T47D (cell line): ENCODE measurements around the gene LCN2.
"Not testable (repeated sequence)": the region's sequence is repeated elsewhere in the genome, so short reads cannot be mapped to it uniquely, and the experiment has no call there.

Experiments used
- DNase-seq, 2 experiments: peaks; one replicate each; pipeline versions ENCODE4 v3.0.0 to v3.0.0-alpha.2; 2011 to 2012; ENCODE audit warnings: low read depth in 1 of 2, low spot score in 1 of 2
- JUND ChIP-seq: IDR thresholded peaks from 2 replicates; pipeline ENCODE4 v1.6.1; 2012; ENCODE audit warnings: low read depth
- in situ Hi-C: cut with HindIII; loops from 2 replicates; pipeline ENCODE4 v1.10.0; 2016; ENCODE audit warnings: low sequenced_read_pairs, low pct_unique_long_range_greater_than_20kb

LCN2 gene

GRCh38 chr9:128163523-128164306, 14.5 kb downstream of the LCN2 start:
- TF ChIP-seq JUND: no peak
- DNase-seq: no peak
- in situ Hi-C loops: no loop called here

GRCh38 chr9:128164307-128164885, 15.1 kb downstream of the LCN2 start:
- in situ Hi-C loops: no loop called here
- DNase-seq: no peak
- TF ChIP-seq JUND: no peak

DNA sequence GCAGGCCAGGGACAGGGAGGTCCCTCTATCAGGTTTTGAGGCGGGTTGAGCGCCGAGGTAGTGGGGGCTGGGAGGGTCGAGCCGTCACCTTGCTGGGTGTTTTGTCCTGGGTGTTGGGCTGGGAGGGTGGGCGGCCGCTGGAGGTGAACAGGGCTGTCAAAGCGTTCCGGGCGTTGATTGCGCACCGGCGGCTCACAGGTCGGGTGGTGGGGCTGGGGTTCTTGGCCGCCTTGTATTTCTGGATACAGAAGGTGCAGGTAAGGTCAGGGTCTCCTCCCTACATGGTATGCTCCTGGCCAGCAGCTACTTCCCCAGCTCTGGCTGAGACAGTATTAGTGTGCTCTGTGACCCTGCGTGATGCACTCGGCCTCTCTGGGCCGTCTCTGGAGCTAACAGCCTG, 16.9 kb downstream of the LCN2 start:
- in situ Hi-C loops: no loop called here
- TF ChIP-seq JUND: no peak
- no peak for DNase-seq

GRCh38 chr9:128167209-128167608, 18.0 kb downstream of the LCN2 start:
- DNase-seq: no peak
- in situ Hi-C loops: no loop called here
- no peak for TF ChIP-seq JUND

DNA sequence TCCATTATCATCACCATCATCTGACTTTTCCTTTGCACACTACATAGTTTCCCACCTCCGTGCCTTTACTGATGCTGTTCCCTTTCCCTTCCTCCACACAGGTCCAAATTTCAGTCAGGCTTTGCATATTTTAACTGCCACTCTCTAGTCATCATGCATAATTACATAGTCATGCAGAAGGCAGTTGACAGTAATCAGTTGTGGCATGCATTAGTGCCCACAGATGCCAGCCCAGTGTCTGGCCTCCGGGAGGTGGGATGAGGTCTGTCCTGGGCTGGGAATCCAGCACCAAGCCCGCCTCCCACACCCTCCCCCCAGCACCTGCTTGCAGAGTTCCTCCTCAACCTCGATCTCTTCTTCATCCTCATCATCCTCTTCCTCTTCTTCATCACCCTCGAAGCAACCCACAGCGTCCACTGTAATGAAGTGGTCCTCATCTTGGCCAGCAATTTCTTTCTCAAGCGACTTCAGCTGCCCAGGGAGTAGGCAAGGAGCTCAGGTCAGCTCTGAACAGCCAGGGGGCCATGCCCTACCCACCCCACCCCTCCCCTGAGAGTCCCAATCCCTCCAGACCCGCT, 19.6 kb downstream of the LCN2 start:
- DNase-seq: no peak
- in situ Hi-C loops: no loop called here
- TF ChIP-seq JUND: no peak

GRCh38 chr9:128169492-128169891, 20.2 kb downstream of the LCN2 start:
- no peak for DNase-seq
- in situ Hi-C loops: no loop called here
- no peak for TF ChIP-seq JUND

- DNase-seq: no peak
- in situ Hi-C loops: no loop called here
- no peak for TF ChIP-seq JUND
These were observed 20.7 kb downstream of the LCN2 start for GRCh38 chr9:128169925-128170324.

- DNase-seq: no peak
- in situ Hi-C loops: no loop called here
- no peak for TF ChIP-seq JUND
These were observed 24.8 kb downstream of the LCN2 start for GRCh38 chr9:128174062-128174461.

GRCh38 chr9:128175102-128175563, 25.9 kb downstream of the LCN2 start:
- in situ Hi-C loops: no loop called here
- DNase-seq: no peak
- no peak for TF ChIP-seq JUND

DNA sequence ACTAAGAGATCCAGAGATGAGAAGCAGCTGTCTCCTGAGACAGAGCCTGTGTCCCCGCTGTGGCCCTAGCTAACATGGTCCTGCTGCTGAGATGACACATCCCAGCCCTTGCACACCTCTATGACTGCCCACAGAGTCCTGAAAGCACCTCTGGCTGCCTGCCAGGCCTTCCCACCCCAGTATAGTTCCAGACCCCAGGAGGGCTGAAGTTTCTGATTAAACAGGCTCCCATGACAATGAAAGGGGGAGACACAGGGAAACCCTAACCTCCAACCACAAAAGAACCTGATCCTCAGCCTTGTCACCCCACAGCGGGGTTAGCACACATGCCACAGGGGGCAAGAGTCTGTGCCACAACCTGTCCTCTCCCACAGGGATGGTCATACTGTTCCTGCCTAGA, 26.5 kb downstream of the LCN2 start:
- in situ Hi-C loops: no loop called here
- TF ChIP-seq JUND: no peak
- no peak for DNase-seq

GRCh38 chr9:128178806-128179431, 29.7 kb downstream of the LCN2 start:
- in situ Hi-C loops: no loop called here
- DNase-seq: no peak
- no peak for TF ChIP-seq JUND

- no peak for DNase-seq
- TF ChIP-seq JUND: no peak
- in situ Hi-C loops: no loop called here
These were observed 30.7 kb downstream of the LCN2 start for GRCh38 chr9:128180001-128180400.

- DNase-seq: no peak
- no peak for TF ChIP-seq JUND
- in situ Hi-C loops: no loop called here
These were observed 31.2 kb downstream of the LCN2 start for GRCh38 chr9:128180447-128180846.

GRCh38 chr9:128181480-128181879, 32.2 kb downstream of the LCN2 start:
- in situ Hi-C loops: not testable (repeated sequence)

More at GRCh38 chr9:128181480-128181879, 32.2 kb downstream of the LCN2 start:
- peak in 1 of 2 experiments; percentile 48 for DNase-seq
